ENCODE measurements around the gene ZCWPW1. TPM values are rescaled to one million over a fixed set of nuclear protein-coding genes. Genes with fewer than 3 reads are reported as not detected.

ZCWPW1 gene
- total and polyA plus RNA-seq, 2 of the 8 experiments (the other 6 are each of a cell fraction or from before 2014, with no cell fraction given): 0.51 to 1.4 TPM

- Histone ChIP-seq H3K18ac (ENCODE audit: extremely low read depth, low read length) (peak overlapping the region; percentile 88; the same call in 1 of the 2 replicates), H3K27ac (ENCODE audit: low read depth, low read length) (no peak overlapping the region), H4K20me1 (replicated peaks in 1 of 2; ENCODE audit: control insufficient read depth in 1 of 2, insufficient read depth in 2 of 2, low read length in 2 of 2) (no peaks in the 10 kb centered on the region), H2AK5ac (ENCODE audit: low read depth, low read length) (no peak overlapping the region), H3K27me3 (replicated peaks in 1 of 4; ENCODE audit: control insufficient read depth in 3 of 4, extremely low read depth in 1 of 4, insufficient read depth in 3 of 4, low read length in 3 of 4) (0 out of 7 replicates have a peak, but pooled peaks cover 0 to 2% (median 0%) of the 10 kb centered on the region in 4 experiments), H3K79me1 (ENCODE audit: low read depth, low read length) (peaks cover 2% of the 10 kb centered on the region; the same call in 1 of the 2 replicates), H3K9me3 (ENCODE audit: insufficient read depth in 2 of 2, low read depth in 1 of 2, low read length in 1 of 2) (no peaks in the 10 kb centered on the region), H2BK20ac (ENCODE audit: low read length) (peak overlapping the region; percentile 72; the same call in 1 of the 2 replicates), H3K79me2 (ENCODE audit: control insufficient read depth in 1 of 2, insufficient read depth in 2 of 2, low read length in 2 of 2) (no peaks in the 10 kb centered on the region), H2BK120ac (replicated peaks; ENCODE audit: low read depth, low read length) (no peak overlapping the region), H3K23ac (ENCODE audit: insufficient read length) (no peak overlapping the region), H3K23me2 (ENCODE audit: low read depth, low read length) (no peaks in the 10 kb centered on the region), H3K36me3 (ENCODE audit: control insufficient read depth in 2 of 4, insufficient read depth in 4 of 4, low read length in 3 of 4) (peaks cover 0 to 13% (median 0%) of the 10 kb centered on the region in 4 experiments; a peak in 1 of 8 replicates), H4K8ac (ENCODE audit: extremely low read depth, insufficient read depth, low read length) (no peak overlapping the region), H3K4ac (replicated peaks; ENCODE audit: insufficient read length, low read depth, low read length) (no peak overlapping the region), H3K14ac (ENCODE audit: insufficient read length) (no peak overlapping the region), H3K9ac (replicated peaks in 1 of 4; ENCODE audit: extremely low read depth in 1 of 4, low read depth in 3 of 4, low read length in 3 of 4) (no peak overlapping the region), H3K4me1 (replicated peaks in 1 of 4; ENCODE audit: control insufficient read depth in 3 of 4, insufficient read depth in 4 of 4, low read length in 3 of 4) (peaks cover 0 to 31% (median 19%) of the 10 kb centered on the region in 4 experiments; a peak in 6 of 7 replicates), H2AFZ (ENCODE audit: low read length) (no peak overlapping the region), H4K91ac (replicated peaks; ENCODE audit: insufficient read length, low read length) (peak overlapping the region; percentile 62), H2BK12ac (ENCODE audit: low read depth, low read length) (peak overlapping the region; percentile 90), H4K5ac (ENCODE audit: insufficient read length, low read depth, low read length) (peak overlapping the region; percentile 74), H3K4me3 (ENCODE audit: extremely low read depth in 1 of 4, insufficient read depth in 2 of 4, low read depth in 3 of 4, low read length in 4 of 4) (no peak overlapping the region), H2BK5ac (ENCODE audit: low read depth, low read length) (peak overlapping the region; percentile 6; the same call in 1 of the 2 replicates), H2BK15ac (ENCODE audit: low read length) (no peak overlapping the region), H3K56ac (replicated peaks; ENCODE audit: insufficient read length, low read depth, low read length) (no peak overlapping the region), H3K4me2 (ENCODE audit: insufficient read depth in 1 of 2, low read depth in 2 of 2, low read length in 2 of 2) (peak overlapping the region in 1 of 2 experiments; percentile 48; a peak in 1 of 4 replicates)
- no peak for FAIRE-seq
- POLR2A ChIA-PET (ENCODE audit: partially characterized antibody): interaction anchor here (0.6 to 3.7 kb wide), 8 partner anchors 10 to 59 kb away, joined by 3 to 21 read pairs (median 4); partner anchors contain the start of gene MEPCE
- CTCF ChIA-PET (ENCODE audit: partially characterized antibody): interaction anchor here (0.7 kb wide), 1 partner anchor 38 kb away, joined by 3 read pairs; no protein-coding TSS in a partner anchor
- WGBS, 2 experiments (ENCODE audit: extremely low coverage in 1 of 2, insufficient coverage in 1 of 2, insufficient read length in 1 of 2, insufficient replicate concordance in 2 of 2, low coverage in 1 of 2, low lambda C conversion rate in 2 of 2, missing lambda C conversion rate in 1 of 2): 71% methylated on average over 6 of the region's 6 CpGs; no CpG with 5 or more reads in 1 of the 2 experiments
- no peak for DNase-seq (ENCODE audit: low read depth in 1 of 2, low spot score in 2 of 2)
- no peak for TF ChIP-seq SP1 (IDR thresholded peaks at IDR 0.05; ENCODE audit: low read depth, low read length)
- TF ChIP-seq HDAC6 (IDR thresholded peaks at IDR 0.05; ENCODE audit: low read depth, low read length): no peak
- no peak for TF ChIP-seq SP2 (IDR thresholded peaks at IDR 0.05; ENCODE audit: low read length)
- TF ChIP-seq POLR2A (IDR thresholded peaks at IDR 0.05; ENCODE audit: control extremely low read depth in 1 of 2, low read depth in 2 of 2, low read length in 2 of 2): 0 out of 3 replicates have a peak, but pooled peaks of 1 of the 2 experiments have one; percentile 7
- TF ChIP-seq GTF2F1 (IDR thresholded peaks at IDR 0.05; ENCODE audit: borderline replicate concordance, low read depth, low read length): no peak
- no peak for TF ChIP-seq JUND (IDR thresholded peaks at IDR 0.05; ENCODE audit: low read length)
- TF ChIP-seq SP4 (IDR thresholded peaks at IDR 0.05; ENCODE audit: low read length): no peak
- no peak for TF ChIP-seq POLR2AphosphoS5 (IDR thresholded peaks at IDR 0.05; ENCODE audit: low read depth, low read length)
- no peak for TF ChIP-seq CTCF (IDR thresholded peaks at IDR 0.05; ENCODE audit: control extremely low read depth in 1 of 3, insufficient read depth in 1 of 3, low read depth in 1 of 3, low read length in 3 of 3)
- no peak for TF ChIP-seq KDM4A (IDR thresholded peaks at IDR 0.05; ENCODE audit: low read depth, low read length, severe bottlenecking)
- 0 out of 2 replicates have a peak, but pooled peaks have one; percentile 7 for TF ChIP-seq KDM1A (IDR thresholded peaks at IDR 0.05; ENCODE audit: borderline replicate concordance, low read length)
Observed at GRCh38 chr7:100370746-100371145, 57.8 kb downstream of the ZCWPW1 start.
